Lung (tissue), 12 donors: ENCODE results near the gene ARID1B. TPM values are rescaled to one million over a fixed set of nuclear protein-coding genes. Genes with fewer than 3 reads are reported as not detected.

Experiments
- ATAC-seq: fragments of 200-7000 bp; cut with Tn5 transposase; one replicate; pipeline ENCODE4 v1.9.1; 2020; ENCODE audit warnings: moderate number of reproducible peaks; ENCODE audit not compliant: insufficient read depth, low FRiP score
- DNase-seq, 3 donors: peaks; one replicate each; pipeline ENCODE4 v3.0.0-alpha.2; 2013 to 2017
- H3K27ac ChIP-seq, 2 donors: one replicate each; pipeline ENCODE4 v1.5.1; 2013; ENCODE audit warnings: mild to moderate bottlenecking in 2 of 2, moderate library complexity in 2 of 2, control low read depth in 1 of 2, inconsistent platforms in 1 of 2, low read depth in 1 of 2, low read length in 1 of 2
- H3K27me3 ChIP-seq, 3 donors: one replicate each; pipeline ENCODE4 v1.5.1; 2013; ENCODE audit warnings: low read length in 2 of 3; ENCODE audit not compliant: control insufficient read depth in 3 of 3, insufficient read depth in 3 of 3
- H3K36me3 ChIP-seq, 4 donors: one replicate each; pipeline ENCODE4 v1.5.1; 2013; ENCODE audit warnings: low read length in 4 of 4, mild to moderate bottlenecking in 1 of 4, moderate library complexity in 1 of 4; ENCODE audit not compliant: control insufficient read depth in 4 of 4, insufficient read depth in 4 of 4
- H3K4me1 ChIP-seq, 5 donors: one replicate each; pipeline ENCODE4 v1.5.1; 2013; ENCODE audit warnings: low read length in 5 of 5, mild to moderate bottlenecking in 2 of 5, moderate library complexity in 1 of 5; ENCODE audit not compliant: control insufficient read depth in 5 of 5, insufficient read depth in 5 of 5
- H3K4me3 ChIP-seq: one replicate; pipeline ENCODE4 v1.5.1; 2013; ENCODE audit warnings: mild to moderate bottlenecking, control low read depth, moderate library complexity
- H3K9ac ChIP-seq, 2 donors: one replicate each; pipeline ENCODE4 v1.5.1; 2013; ENCODE audit warnings: low read length in 2 of 2, control low read depth in 1 of 2; ENCODE audit not compliant: insufficient read depth in 1 of 2
- H3K9me3 ChIP-seq, 4 donors: one replicate each; pipeline ENCODE4 v1.5.1; 2013; ENCODE audit warnings: low read length in 3 of 4, mild to moderate bottlenecking in 1 of 4, moderate library complexity in 1 of 4; ENCODE audit not compliant: control insufficient read depth in 4 of 4, insufficient read depth in 3 of 4
- CTCF ChIP-seq: IDR thresholded peaks from 2 replicates; pipeline ENCODE4 v1.5.1; 2012; ENCODE audit warnings: mild to moderate bottlenecking; ENCODE audit errors: control extremely low read depth, extremely low read depth
- WGBS, 2 donors: extraction: QIAGEN DNeasy Blood & Tissue Kit; methylation state at CpG; one replicate each; pipeline ENCODE4 v1.1.7; 2013; 5-methylcytosine and 5-hydroxymethylcytosine counted together
- polyA plus RNA-seq, 2 donors: library from polyadenylated mRNA; stranded (reverse); fragments of 200-250 nt; gene quantifications; one replicate each; pipeline ENCODE4 v1.2.1, GENCODE V29; 2013
- total RNA-seq, 2 donors: library from RNA; depleted of rRNA in 1 of 2; stranded (reverse); fragments of >200 nt in 1 of 2; gene quantifications; one replicate each; pipeline ENCODE4 v1.2.1, GENCODE V29; 2014 to 2021
- donor health status: control.
- donor health status: control.
- donor health status: Bipolar disorder and iron deficiency.
- donor health status: healthy.
- donor health status: DM: yes; HTN: yes; CAD: no.

The ARID1B gene
- total and polyA plus RNA-seq, 4 donors = 10.5 to 239 (median 50.9) TPM

- DNase-seq = no peak
- H3K27ac ChIP-seq = peak overlapping the region in 1 of 2 donors; percentile 39
- WGBS, 2 donors = 71 to 87% methylated on average over 2 of the region's 2 CpGs
- no peak overlapping the region for H3K4me3 ChIP-seq
- no peak overlapping the region for H3K9ac ChIP-seq
- no peaks in the 10 kb centered on the region for H3K9me3 ChIP-seq
- TF ChIP-seq CTCF = no peak
- no peak for ATAC-seq
- H3K4me1 ChIP-seq = peaks cover 0 to 37% (median 19%) of the 10 kb centered on the region in 5 donors
- H3K27me3 ChIP-seq = no peaks in the 10 kb centered on the region
- no peaks in the 10 kb centered on the region for H3K36me3 ChIP-seq
These were observed 242.0 kb downstream of the ARID1B start for GRCh38 chr6:157019115-157019641.

- 51 to 70% methylated on average over 7 of the region's 7 CpGs for WGBS, 2 donors
- Histone ChIP-seq H3K4me3 (no peak overlapping the region), H3K9ac (no peak overlapping the region), H3K9me3 (no peaks in the 10 kb centered on the region), H3K36me3 (no peaks in the 10 kb centered on the region), H3K27ac (peak overlapping the region in 1 of 2 donors; percentile 39), H3K4me1 (peaks cover 1 to 42% (median 23%) of the 10 kb centered on the region in 5 donors), H3K27me3 (no peaks in the 10 kb centered on the region)
- DNase-seq (peak in 2 of 3 donors; percentile 72 to 75), ATAC-seq (no peak)
- no peak for TF ChIP-seq CTCF
These were observed 242.6 kb downstream of the ARID1B start for GRCh38 chr6:157019733-157020132.

- DNase-seq = peak in 1 of 3 donors; percentile 60
- H3K4me1 ChIP-seq = peaks cover 1 to 42% (median 21%) of the 10 kb centered on the region in 5 donors
- peak overlapping the region in 1 of 2 donors; percentile 100 for H3K27ac ChIP-seq
These were observed 243.2 kb downstream of the ARID1B start for GRCh38 chr6:157020398-157020797.

More at GRCh38 chr6:157020398-157020797, 243.2 kb downstream of the ARID1B start:
- TF ChIP-seq CTCF = no peak
- Histone ChIP-seq H3K27me3 (no peaks in the 10 kb centered on the region), H3K9ac (peak overlapping the region; percentile 88 to 89), H3K9me3 (no peaks in the 10 kb centered on the region), H3K4me3 (no peak overlapping the region), H3K36me3 (no peaks in the 10 kb centered on the region)
- WGBS, 2 donors = 19 to 24% methylated on average over 4 of the region's 4 CpGs
- ATAC-seq = no peak
